B cell (primary cell): Measurements from ENCODE around the gene RAD51AP2. TPM values are rescaled to one million over a fixed set of nuclear protein-coding genes. Genes with fewer than 3 reads are reported as not detected.

Experiments
- ATAC-seq: fragments of 200-7000 bp; cut with Tn5 transposase; one replicate; pipeline ENCODE4 v1.10.0; 2021; ENCODE audit warnings: low read depth, mild to moderate bottlenecking, moderate number of reproducible peaks, moderate library complexity
- CTCF ChIA-PET: fragments of 350-600 bp; sonication (Branson Sonifier 250); formaldehyde crosslinking; loops from one replicate; lab custom pipeline; 2021; ENCODE audit warnings: antibody characterized with exemption, inconsistent platforms; lab: Charles Lee
- POLR2A ChIA-PET: fragments of 350-600 bp; sonication (Branson Sonifier 250); formaldehyde crosslinking; loops from one replicate; lab custom pipeline; 2021; ENCODE audit warnings: antibody characterized with exemption; lab: Charles Lee
- DNase-seq: peaks from one replicate; pipeline ENCODE4 v3.0.0; 2013
- H2AFZ ChIP-seq: 2 replicates; pipeline ENCODE4 v1.6.1; 2012; ENCODE audit warnings: mild to moderate bottlenecking, low read depth, low read length; ENCODE audit not compliant: insufficient read depth, poor library complexity, severe bottlenecking
- H3K27ac ChIP-seq, 2 donors: 1 replicate in 1 of 2; 2 replicates in 1 of 2; pipeline ENCODE4 v1.5.1; 2012 to 2013; ENCODE audit warnings: low read length in 2 of 2, mild to moderate bottlenecking in 2 of 2, moderate library complexity in 1 of 2
- H3K27me3 ChIP-seq, 4 experiments: fragments of 200-600 bp in 1 of 4; sonication (generic) in 1 of 4; replicated peaks in 1 of 4; 1 replicate in 2 of 4; 2 replicates in 2 of 4; pipeline versions ENCODE4 v1.6.1 to v1.7.0; 2013 to 2016; ENCODE audit warnings: low read length in 3 of 4, mild to moderate bottlenecking in 2 of 4, mixed read lengths in 1 of 4, moderate library complexity in 1 of 4; ENCODE audit not compliant: insufficient read depth in 4 of 4, control insufficient read depth in 3 of 4; ENCODE audit errors: control extremely low read depth in 1 of 4
- H3K36me3 ChIP-seq, 2 experiments: replicated peaks in 1 of 2; 1 replicate in 1 of 2; 2 replicates in 1 of 2; pipeline versions ENCODE4 v1.6.1 to v1.7.1; 2013; ENCODE audit warnings: low read length in 1 of 2; ENCODE audit not compliant: insufficient read depth in 2 of 2, control insufficient read depth in 1 of 2; ENCODE audit errors: control extremely low read depth in 1 of 2, extremely low read depth in 1 of 2
- H3K4me1 ChIP-seq, 2 donors: fragments of 200-600 bp in 1 of 2; sonication (generic) in 1 of 2; 1 replicate in 1 of 2; 2 replicates in 1 of 2; pipeline versions ENCODE4 v1.5.1 to v1.6.1; 2013 to 2017; ENCODE audit warnings: low read length in 2 of 2; ENCODE audit not compliant: control insufficient read depth in 2 of 2, insufficient read depth in 2 of 2
- H3K4me2 ChIP-seq: replicated peaks from 2 replicates; pipeline ENCODE3; 2012; ENCODE audit warnings: mild to moderate bottlenecking, low read depth, low read length; ENCODE audit not compliant: poor library complexity, severe bottlenecking
- H3K4me3 ChIP-seq, 5 experiments: fragments of 200-600 bp in 1 of 5; sonication (generic) in 1 of 5; 1 replicate in 3 of 5; 2 replicates in 2 of 5; pipeline versions ENCODE4 v1.5.1 to v1.7.0; 2011 to 2016; ENCODE audit warnings: low read length in 4 of 5, mild to moderate bottlenecking in 4 of 5, low read depth in 2 of 5, control low read depth in 1 of 5, moderate library complexity in 1 of 5; ENCODE audit not compliant: insufficient read depth in 1 of 5; ENCODE audit errors: control extremely low read depth in 1 of 5, extremely low read depth in 1 of 5
- H3K79me2 ChIP-seq: fragments of 200-600 bp; sonication (generic); one replicate; pipeline ENCODE4 v1.6.0; 2016; ENCODE audit warnings: low read length; ENCODE audit not compliant: control insufficient read depth, insufficient read depth
- H3K9ac ChIP-seq: fragments of 200-600 bp; sonication (generic); 2 replicates; pipeline ENCODE4 v1.6.1; 2017; ENCODE audit warnings: mild to moderate bottlenecking, low read length, moderate library complexity
- H3K9me3 ChIP-seq, 3 donors: one replicate each; pipeline versions ENCODE4 v1.6.1 to v1.7.1; 2013; ENCODE audit warnings: low read length in 2 of 3; ENCODE audit not compliant: control insufficient read depth in 2 of 3, insufficient read depth in 1 of 3; ENCODE audit errors: control extremely low read depth in 1 of 3
- H4K20me1 ChIP-seq: 2 replicates; pipeline ENCODE4 v1.6.0; 2012; ENCODE audit warnings: mild to moderate bottlenecking, low read length; ENCODE audit not compliant: insufficient read depth, control insufficient read depth, poor library complexity, severe bottlenecking
- H3K27ac Mint-ChIP-seq: one replicate; pipeline ENCODE4 v1.8.0; 2021; ENCODE audit warnings: mixed read lengths
- H3K27me3 Mint-ChIP-seq: one replicate; pipeline ENCODE4 v1.8.0; 2021; ENCODE audit warnings: mixed read lengths
- H3K4me1 Mint-ChIP-seq: one replicate; pipeline ENCODE4 v1.8.0; 2021; ENCODE audit warnings: mixed read lengths
- H3K4me3 Mint-ChIP-seq: one replicate; pipeline ENCODE4 v1.8.0; 2021; ENCODE audit warnings: mixed read lengths
- H3K9me3 Mint-ChIP-seq: one replicate; pipeline ENCODE4 v1.8.0; 2022; ENCODE audit warnings: mixed read lengths; ENCODE audit not compliant: insufficient read depth
- EZH2 ChIP-seq: IDR thresholded peaks from 2 replicates; pipeline ENCODE4 v1.6.1; 2012; ENCODE audit warnings: borderline replicate concordance, low read depth, mild to moderate bottlenecking, moderate library complexity, low read length; ENCODE audit not compliant: insufficient read depth, poor library complexity, severe bottlenecking
- WGBS: methylation state at CpG from one replicate; pipeline ENCODE4 v1.1.5; 2013; ENCODE audit warnings: missing lambda C conversion rate; ENCODE audit not compliant: insufficient coverage; 5-methylcytosine and 5-hydroxymethylcytosine counted together
- intact Hi-C: fragments of 100-400 bp; cut with micrococcal nuclease; formaldehyde crosslinking; loops from one replicate; pipeline ENCODE4 v1.10.0; 2022
- polyA plus RNA-seq: library from polyadenylated mRNA; depleted of rRNA; stranded (reverse); fragments of >200 nt; gene quantifications from 2 replicates; pipeline ENCODE4 v1.2.3, GENCODE V29; 2012
- total RNA-seq, 2 donors: library from RNA; stranded (reverse); fragments of 120-200 nt in 1 of 2; gene quantifications; 1 replicate in 1 of 2; 2 replicates in 1 of 2; pipeline versions ENCODE4 v1.2.3 to v1.2.4, GENCODE V29; 2013 to 2022
- TF ChIP-seq, protein P1 (sequence below): fragments of 200-600 bp; IDR thresholded peaks from one replicate; pipeline ENCODE4 v1.8.0; 2022; ENCODE audit warnings: antibody characterized with exemption, mild to moderate bottlenecking

Gene RAD51AP2
- total and polyA plus RNA-seq, 2 donors (not counting 1 experiment from before 2014, with no cell fraction given) = not detected

DNA sequence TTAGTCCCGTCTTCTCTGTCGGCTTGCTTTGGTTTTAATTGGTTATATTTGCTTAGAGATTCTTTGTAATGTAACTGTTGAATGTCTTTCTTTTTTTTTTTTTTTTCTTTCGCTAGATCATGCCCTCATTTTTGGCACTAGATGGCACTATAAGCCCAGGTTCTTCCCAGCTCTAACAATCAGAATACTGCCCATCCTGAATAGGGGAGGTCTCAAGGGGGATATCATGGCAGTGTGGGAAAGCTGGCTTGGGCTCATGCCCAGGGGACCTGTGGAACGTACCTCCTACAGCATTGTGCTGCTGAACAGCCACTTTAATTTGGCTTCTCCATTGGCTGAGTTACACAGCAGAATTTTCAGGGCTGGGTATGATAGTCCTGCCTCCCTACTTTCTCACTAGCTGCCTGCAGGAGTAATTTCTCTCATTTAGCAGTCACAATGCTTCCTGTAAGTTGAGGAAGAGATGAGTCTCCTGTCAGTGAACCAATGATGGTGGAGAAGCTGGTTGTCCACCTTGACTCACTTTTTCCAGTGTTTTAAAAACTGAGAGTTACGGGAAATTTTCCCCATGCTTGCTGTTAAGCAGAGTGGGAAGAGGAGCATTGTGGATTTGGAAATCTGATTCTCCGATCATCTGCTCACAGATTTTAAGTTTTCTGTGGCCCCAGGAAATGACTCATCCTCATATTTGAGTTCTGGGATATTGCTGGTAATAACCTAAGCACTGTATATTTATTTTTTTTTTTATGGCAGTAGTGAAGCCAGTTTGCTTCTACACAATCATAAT, 47.2 kb downstream of the RAD51AP2 start:
- intact Hi-C loops = no loop called here
- Histone ChIP-seq H4K20me1 (no peaks in the 10 kb centered on the region), H3K27me3 (peaks cover 0 to 6% (median 0%) of the 10 kb centered on the region in 4 experiments), H2AFZ (no peak overlapping the region), H3K9ac (no peak overlapping the region), H3K27ac (no peak overlapping the region), H3K79me2 (no peaks in the 10 kb centered on the region), H3K4me2 (no peak overlapping the region), H3K9me3 (peaks cover 2 to 14% (median 3%) of the 10 kb centered on the region in 3 donors), H3K4me3 (no peak overlapping the region), H3K36me3 (no peaks in the 10 kb centered on the region), H3K4me1 (no peaks in the 10 kb centered on the region)
- no peak overlapping the region for H3K27ac Mint-ChIP-seq
- H3K27me3 Mint-ChIP-seq = peaks cover 12% of the 10 kb centered on the region
- H3K4me3 Mint-ChIP-seq = no peak overlapping the region
- ATAC-seq (no peak), DNase-seq (no peak)
- H3K4me1 Mint-ChIP-seq = no peaks in the 10 kb centered on the region
- H3K9me3 Mint-ChIP-seq = peaks cover 7% of the 10 kb centered on the region
- TF ChIP-seq, protein P1, sequence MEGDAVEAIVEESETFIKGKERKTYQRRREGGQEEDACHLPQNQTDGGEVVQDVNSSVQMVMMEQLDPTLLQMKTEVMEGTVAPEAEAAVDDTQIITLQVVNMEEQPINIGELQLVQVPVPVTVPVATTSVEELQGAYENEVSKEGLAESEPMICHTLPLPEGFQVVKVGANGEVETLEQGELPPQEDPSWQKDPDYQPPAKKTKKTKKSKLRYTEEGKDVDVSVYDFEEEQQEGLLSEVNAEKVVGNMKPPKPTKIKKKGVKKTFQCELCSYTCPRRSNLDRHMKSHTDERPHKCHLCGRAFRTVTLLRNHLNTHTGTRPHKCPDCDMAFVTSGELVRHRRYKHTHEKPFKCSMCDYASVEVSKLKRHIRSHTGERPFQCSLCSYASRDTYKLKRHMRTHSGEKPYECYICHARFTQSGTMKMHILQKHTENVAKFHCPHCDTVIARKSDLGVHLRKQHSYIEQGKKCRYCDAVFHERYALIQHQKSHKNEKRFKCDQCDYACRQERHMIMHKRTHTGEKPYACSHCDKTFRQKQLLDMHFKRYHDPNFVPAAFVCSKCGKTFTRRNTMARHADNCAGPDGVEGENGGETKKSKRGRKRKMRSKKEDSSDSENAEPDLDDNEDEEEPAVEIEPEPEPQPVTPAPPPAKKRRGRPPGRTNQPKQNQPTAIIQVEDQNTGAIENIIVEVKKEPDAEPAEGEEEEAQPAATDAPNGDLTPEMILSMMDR = no peak
- TF ChIP-seq EZH2 = no peak
- whole genome bisulfite sequencing = no CpG with 5 or more reads among the region's 6 CpGs
- ChIA-PET POLR2A (no interaction called here), CTCF (interaction anchor here (0.7 to 0.8 kb wide), 3 partner anchors 52 to 976 kb away, joined by 3 read pairs; no protein-coding TSS in a partner anchor)

DNA sequence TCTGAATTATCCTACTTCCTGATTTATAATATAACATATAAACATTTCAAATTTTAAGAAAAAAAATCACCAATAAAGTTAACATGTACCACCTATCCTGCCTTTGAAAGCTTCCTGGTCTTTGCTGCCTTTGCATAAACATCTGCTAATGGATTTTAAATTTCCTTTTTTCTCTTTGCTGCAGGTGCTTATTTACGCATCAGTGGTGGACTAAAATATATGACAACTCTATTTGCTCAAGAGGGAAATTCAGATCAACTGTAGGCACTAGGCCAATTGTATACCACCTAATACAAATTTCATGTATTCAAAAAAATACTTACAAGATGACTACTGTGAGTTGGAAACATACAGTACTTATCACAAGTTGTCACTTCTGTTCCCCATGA, 57.2 kb downstream of the RAD51AP2 start:
- no peaks in the 10 kb centered on the region for H3K4me1 Mint-ChIP-seq
- H3K9me3 Mint-ChIP-seq = no peaks in the 10 kb centered on the region
- Histone ChIP-seq H3K36me3 (no peaks in the 10 kb centered on the region), H3K27ac (no peak overlapping the region), H2AFZ (no peak overlapping the region), H3K79me2 (no peaks in the 10 kb centered on the region), H3K4me1 (no peaks in the 10 kb centered on the region), H3K27me3 (no peaks in the 10 kb centered on the region), H3K4me3 (no peak overlapping the region), H3K9me3 (no peaks in the 10 kb centered on the region), H3K4me2 (no peak overlapping the region), H4K20me1 (no peaks in the 10 kb centered on the region), H3K9ac (no peak overlapping the region)
- H3K4me3 Mint-ChIP-seq = no peak overlapping the region
- H3K27me3 Mint-ChIP-seq = no peaks in the 10 kb centered on the region
- ATAC-seq (no peak), DNase-seq (no peak)
- intact Hi-C loops = no loop called here
- ChIA-PET CTCF (no interaction called here), POLR2A (no interaction called here)
- TF ChIP-seq, protein P1 = no peak
- no peak for TF ChIP-seq EZH2
- WGBS = no CpG with 5 or more reads among the region's 1 CpG
- H3K27ac Mint-ChIP-seq = no peak overlapping the region
